Activated gamma-delta T cell treated with anti-CD3 and anti-CD28 coated beads, Interleukin-2, amount 50 U/mL, for 16 hours (primary cell): ENCODE results near the gene P2RX1.
A peak's percentile ranks its signal among the peaks of the same experiment; 100 is the strongest.

Source experiments
- DNase-seq: peaks from one replicate; pipeline ENCODE4 v3.0.0-alpha.2; 2020; ENCODE audit warnings: low read depth

Gene P2RX1

GRCh38 chr17:3924512-3925350 lies 8.5 kb upstream of the P2RX1 start:
- no peak for DNase-seq

- no peak for DNase-seq
These were observed 7.4 kb upstream of the P2RX1 start for GRCh38 chr17:3923466-3924190.

- no peak for DNase-seq
These were observed 6.5 kb upstream of the P2RX1 start for GRCh38 chr17:3922765-3923164.

GRCh38 chr17:3921502-3922319 lies 5.4 kb upstream of the P2RX1 start:
- DNase-seq = no peak

- no peak for DNase-seq
These were observed 4.7 kb upstream of the P2RX1 start for GRCh38 chr17:3921006-3921405.

- no peak for DNase-seq
These were observed 2.9 kb upstream of the P2RX1 start for GRCh38 chr17:3919123-3919624.

GRCh38 chr17:3918372-3919122 lies 2.3 kb upstream of the P2RX1 start:
- DNase-seq = no peak

GRCh38 chr17:3917391-3917931 lies 1.2 kb upstream of the P2RX1 start:
- no peak for DNase-seq

- DNase-seq = no peak
These were observed 560 bp upstream of the P2RX1 start for GRCh38 chr17:3916825-3917224.

- DNase-seq = no peak
These were observed 677 bp downstream of the P2RX1 start for GRCh38 chr17:3915581-3915994.

- DNase-seq = no peak
These were observed 2.0 kb downstream of the P2RX1 start for GRCh38 chr17:3914312-3914670.

- DNase-seq = peak; percentile 72
These were observed 2.5 kb downstream of the P2RX1 start for GRCh38 chr17:3913531-3914311.

- DNase-seq = no peak
These were observed 3.4 kb downstream of the P2RX1 start for GRCh38 chr17:3912827-3913226.

- peak; percentile 46 for DNase-seq
These were observed 4.8 kb downstream of the P2RX1 start for GRCh38 chr17:3911271-3912053.

- no peak for DNase-seq
These were observed 5.6 kb downstream of the P2RX1 start for GRCh38 chr17:3910420-3911270.

GRCh38 chr17:3909257-3909656 lies 7.0 kb downstream of the P2RX1 start:
- no peak for DNase-seq

GRCh38 chr17:3907483-3908216 lies 8.6 kb downstream of the P2RX1 start:
- no peak for DNase-seq

- DNase-seq = no peak
These were observed 9.4 kb downstream of the P2RX1 start for GRCh38 chr17:3906881-3907280.
